ENCODE measurements around the gene ZNF184. TPM values are rescaled to one million over a fixed set of nuclear protein-coding genes. Genes with fewer than 3 reads are reported as not detected.

Gene ZNF184
- total RNA-seq, 1 experiment from 2014 or later, result 10.1 TPM

DNA sequence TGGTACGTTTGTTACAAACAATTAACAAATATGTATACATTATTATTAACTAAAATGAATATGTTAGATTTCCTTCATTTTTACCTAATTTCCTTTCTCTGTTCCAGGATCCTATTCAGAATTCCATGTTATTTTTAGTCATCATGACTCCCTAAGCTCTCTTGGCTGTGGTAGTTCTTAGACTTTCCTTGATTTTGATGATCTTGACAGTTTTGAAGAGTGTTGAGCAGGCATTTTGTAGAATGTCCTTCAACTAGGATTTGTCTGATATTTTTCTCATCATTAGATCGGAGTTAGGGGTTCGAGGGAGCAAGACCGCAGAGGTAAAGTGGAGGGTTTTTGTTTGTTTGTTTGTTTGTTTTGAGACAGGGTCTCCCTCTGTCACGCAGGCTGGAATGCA lies 44.3 kb upstream of the ZNF184 start:
- CTCF ChIA-PET, result interaction anchor here (0.6 to 4.8 kb wide), 6 partner anchors 8 to 330 kb away, joined by 3 to 50 read pairs (median 4); no protein-coding TSS in a partner anchor
- intact Hi-C loops (cut with micrococcal nuclease), result loop anchor here (5.0 kb wide), 3 partner anchors 155 to 385 kb away; no protein-coding TSS in a partner anchor

DNA sequence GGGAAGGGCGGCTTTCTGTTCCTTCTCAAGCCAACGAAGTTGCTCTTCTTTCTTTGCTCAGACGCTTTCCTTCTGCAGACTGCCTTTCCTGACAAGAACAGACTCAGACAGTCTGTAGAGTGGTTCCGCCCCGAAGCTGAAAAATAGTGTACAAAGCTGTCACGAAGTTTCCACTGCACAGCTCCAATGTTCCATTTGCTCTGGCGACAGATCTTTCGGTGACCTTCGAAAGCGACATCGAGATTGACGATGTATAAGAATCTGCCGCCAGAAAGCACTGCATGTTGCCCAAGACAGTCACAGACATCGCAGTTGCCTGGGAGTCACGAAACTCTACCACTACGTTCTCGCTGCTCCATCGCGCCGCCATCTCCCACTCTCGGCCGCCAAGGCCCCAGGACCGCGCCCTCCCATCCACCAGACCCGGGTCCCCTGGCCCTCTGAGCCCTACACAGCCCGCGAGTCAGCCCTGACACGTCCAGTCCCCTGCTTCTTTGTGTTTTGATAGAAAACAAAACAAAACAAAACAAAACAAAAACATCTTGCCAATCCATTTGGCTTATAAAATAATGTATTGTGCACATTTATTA lies 42.1 kb upstream of the ZNF184 start:
- DNase-seq (ENCODE audit: unreplicated experiment), result no peak
- ChIA-PET POLR2A (interaction anchor here (1.2 kb wide), 1 partner anchor 9 kb away, joined by 7 read pairs; no protein-coding TSS in a partner anchor), CTCF (interaction anchor here (0.5 to 1.5 kb wide), 4 partner anchors 30 to 337 kb away, joined by 3 to 5 read pairs (median 4); no protein-coding TSS in a partner anchor)
- Mint-ChIP-seq H3K4me3 (ENCODE audit: unreplicated experiment) (peak overlapping the region; percentile 21), H3K4me1 (ENCODE audit: insufficient read depth, unreplicated experiment) (no peaks in the 10 kb centered on the region), H3K27ac (ENCODE audit: low read depth, unreplicated experiment) (no peak overlapping the region), H3K36me3 (ENCODE audit: insufficient read depth, unreplicated experiment) (peaks cover 10% of the 10 kb centered on the region), H3K9me3 (ENCODE audit: unreplicated experiment) (no peaks in the 10 kb centered on the region), H3K27me3 (ENCODE audit: insufficient read depth, unreplicated experiment) (peaks cover 37% of the 10 kb centered on the region)
- TF ChIP-seq, protein P1, sequence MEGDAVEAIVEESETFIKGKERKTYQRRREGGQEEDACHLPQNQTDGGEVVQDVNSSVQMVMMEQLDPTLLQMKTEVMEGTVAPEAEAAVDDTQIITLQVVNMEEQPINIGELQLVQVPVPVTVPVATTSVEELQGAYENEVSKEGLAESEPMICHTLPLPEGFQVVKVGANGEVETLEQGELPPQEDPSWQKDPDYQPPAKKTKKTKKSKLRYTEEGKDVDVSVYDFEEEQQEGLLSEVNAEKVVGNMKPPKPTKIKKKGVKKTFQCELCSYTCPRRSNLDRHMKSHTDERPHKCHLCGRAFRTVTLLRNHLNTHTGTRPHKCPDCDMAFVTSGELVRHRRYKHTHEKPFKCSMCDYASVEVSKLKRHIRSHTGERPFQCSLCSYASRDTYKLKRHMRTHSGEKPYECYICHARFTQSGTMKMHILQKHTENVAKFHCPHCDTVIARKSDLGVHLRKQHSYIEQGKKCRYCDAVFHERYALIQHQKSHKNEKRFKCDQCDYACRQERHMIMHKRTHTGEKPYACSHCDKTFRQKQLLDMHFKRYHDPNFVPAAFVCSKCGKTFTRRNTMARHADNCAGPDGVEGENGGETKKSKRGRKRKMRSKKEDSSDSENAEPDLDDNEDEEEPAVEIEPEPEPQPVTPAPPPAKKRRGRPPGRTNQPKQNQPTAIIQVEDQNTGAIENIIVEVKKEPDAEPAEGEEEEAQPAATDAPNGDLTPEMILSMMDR (IDR thresholded peaks at IDR 0.05; ENCODE audit: unreplicated experiment), result no peak
- intact Hi-C loops (cut with micrococcal nuclease), result loop anchor here (5.0 kb wide), 3 partner anchors 157 to 387 kb away; no protein-coding TSS in a partner anchor
- no TSS peak for BruUV-seq (replicated peaks)

More for the DNA sequence above, 44.3 kb upstream of the ZNF184 start:
- POLR2A ChIA-PET, result interaction anchor here (1.0 to 3.1 kb wide), 5 partner anchors 13 to 265 kb away, joined by 3 to 13 read pairs (median 4); no protein-coding TSS in a partner anchor
- Mint-ChIP-seq H3K9me3 (ENCODE audit: unreplicated experiment) (no peaks in the 10 kb centered on the region), H3K27ac (ENCODE audit: low read depth, unreplicated experiment) (no peak overlapping the region), H3K36me3 (ENCODE audit: insufficient read depth, unreplicated experiment) (peaks cover 10% of the 10 kb centered on the region), H3K4me3 (ENCODE audit: unreplicated experiment) (no peak overlapping the region), H3K27me3 (ENCODE audit: insufficient read depth, unreplicated experiment) (peaks cover 15% of the 10 kb centered on the region), H3K4me1 (ENCODE audit: insufficient read depth, unreplicated experiment) (no peaks in the 10 kb centered on the region)
- DNase-seq (ENCODE audit: unreplicated experiment), result no peak
- TF ChIP-seq, protein P1 (IDR thresholded peaks at IDR 0.05; ENCODE audit: unreplicated experiment), result no peak
- no TSS peak for BruUV-seq (replicated peaks)

DNA sequence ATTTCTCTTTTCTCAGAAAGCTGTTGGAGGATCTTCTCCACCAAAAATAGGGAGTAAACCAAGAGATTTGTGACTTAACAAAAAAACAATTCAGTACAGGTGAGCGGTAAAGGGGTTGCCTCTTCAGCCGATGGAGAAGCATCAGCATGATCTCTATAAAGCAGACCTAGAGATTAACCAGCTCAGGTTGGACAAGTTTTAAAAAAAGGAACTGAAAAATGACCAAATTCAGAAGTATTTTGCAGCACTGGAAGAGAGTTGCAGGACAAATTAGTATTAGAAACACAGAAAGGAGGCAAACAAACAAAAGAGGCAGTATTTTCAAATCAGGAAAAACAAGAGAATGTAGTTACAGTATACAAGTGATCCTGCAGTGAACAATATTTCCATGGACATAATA lies 39.6 kb upstream of the ZNF184 start:
- H3K27ac Mint-ChIP-seq (ENCODE audit: low read depth, unreplicated experiment), result no peak overlapping the region
- H3K27me3 Mint-ChIP-seq (ENCODE audit: insufficient read depth, unreplicated experiment), result peaks cover 44% of the 10 kb centered on the region
- TF ChIP-seq, protein P1 (IDR thresholded peaks at IDR 0.05; ENCODE audit: unreplicated experiment), result no peak
- DNase-seq (ENCODE audit: unreplicated experiment), result no peak
- no peaks in the 10 kb centered on the region for H3K4me1 Mint-ChIP-seq (ENCODE audit: insufficient read depth, unreplicated experiment)
- ChIA-PET POLR2A (no interaction called here), CTCF (interaction anchor here (1.0 kb wide), 1 partner anchor 97 kb away, joined by 3 read pairs; no protein-coding TSS in a partner anchor)
- H3K4me3 Mint-ChIP-seq (ENCODE audit: unreplicated experiment), result no peak overlapping the region
- H3K36me3 Mint-ChIP-seq (ENCODE audit: insufficient read depth, unreplicated experiment), result no peaks in the 10 kb centered on the region
- no peaks in the 10 kb centered on the region for H3K9me3 Mint-ChIP-seq (ENCODE audit: unreplicated experiment)
- intact Hi-C loops (cut with micrococcal nuclease), result no loop called here
- no TSS peak for BruUV-seq (replicated peaks)
